ENCODE results near the gene ARHGAP44.

Gene ARHGAP44

DNA sequence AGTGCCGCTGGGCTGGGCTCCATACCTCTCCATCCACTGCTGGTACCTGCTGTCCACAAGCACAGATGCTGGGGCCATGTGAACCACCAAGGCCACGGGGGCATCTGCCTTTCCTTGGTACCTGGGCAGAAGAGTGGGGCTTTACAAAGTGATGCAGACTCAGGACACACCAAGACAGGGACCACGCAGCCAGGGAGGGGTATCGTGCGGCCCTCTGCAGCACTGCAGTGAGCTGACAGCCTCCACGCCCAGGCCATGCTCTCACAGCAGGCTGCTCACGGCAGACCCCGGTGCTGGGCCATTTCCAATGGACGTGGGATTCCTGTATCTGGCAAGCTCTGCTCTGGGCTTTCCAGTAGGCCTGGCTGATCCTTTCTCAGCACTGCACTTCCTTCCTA, 214.2 kb downstream of the ARHGAP44 start:
- in situ Hi-C loops (cut with HindIII; ENCODE audit: low sequenced_read_pairs): no loop called here
- TF ChIP-seq, protein P1, sequence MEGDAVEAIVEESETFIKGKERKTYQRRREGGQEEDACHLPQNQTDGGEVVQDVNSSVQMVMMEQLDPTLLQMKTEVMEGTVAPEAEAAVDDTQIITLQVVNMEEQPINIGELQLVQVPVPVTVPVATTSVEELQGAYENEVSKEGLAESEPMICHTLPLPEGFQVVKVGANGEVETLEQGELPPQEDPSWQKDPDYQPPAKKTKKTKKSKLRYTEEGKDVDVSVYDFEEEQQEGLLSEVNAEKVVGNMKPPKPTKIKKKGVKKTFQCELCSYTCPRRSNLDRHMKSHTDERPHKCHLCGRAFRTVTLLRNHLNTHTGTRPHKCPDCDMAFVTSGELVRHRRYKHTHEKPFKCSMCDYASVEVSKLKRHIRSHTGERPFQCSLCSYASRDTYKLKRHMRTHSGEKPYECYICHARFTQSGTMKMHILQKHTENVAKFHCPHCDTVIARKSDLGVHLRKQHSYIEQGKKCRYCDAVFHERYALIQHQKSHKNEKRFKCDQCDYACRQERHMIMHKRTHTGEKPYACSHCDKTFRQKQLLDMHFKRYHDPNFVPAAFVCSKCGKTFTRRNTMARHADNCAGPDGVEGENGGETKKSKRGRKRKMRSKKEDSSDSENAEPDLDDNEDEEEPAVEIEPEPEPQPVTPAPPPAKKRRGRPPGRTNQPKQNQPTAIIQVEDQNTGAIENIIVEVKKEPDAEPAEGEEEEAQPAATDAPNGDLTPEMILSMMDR (IDR thresholded peaks at IDR 0.05; ENCODE audit: low read depth, low read length, missing control alignments): no peak
- no peak for DNase-seq (ENCODE audit: low read depth)
- H3K4me3 ChIP-seq (ENCODE audit: low read depth, low read length): no peak overlapping the region

DNA sequence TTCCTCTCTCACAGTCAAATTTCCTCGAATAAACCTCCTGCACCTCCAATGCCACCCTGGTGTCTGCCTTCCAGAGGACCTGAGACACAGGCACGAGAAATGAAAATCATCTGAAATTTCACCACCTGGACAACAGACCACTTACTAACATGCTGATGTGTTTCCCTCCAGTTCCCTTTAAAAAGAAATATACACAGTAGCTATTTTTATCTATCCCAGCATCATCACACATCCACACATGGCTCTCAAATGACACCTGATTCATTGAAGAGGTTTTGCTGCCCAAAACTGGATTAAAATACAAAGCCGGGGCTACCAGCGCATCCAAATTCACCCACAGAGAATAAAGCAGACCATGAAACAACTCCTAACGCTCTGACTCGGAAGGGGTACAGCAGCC, 214.6 kb downstream of the ARHGAP44 start:
- H3K4me3 ChIP-seq (ENCODE audit: low read depth, low read length): no peak overlapping the region
- in situ Hi-C loops (cut with HindIII; ENCODE audit: low sequenced_read_pairs): no loop called here
- DNase-seq (ENCODE audit: low read depth): no peak
- TF ChIP-seq, protein P1 (IDR thresholded peaks at IDR 0.05; ENCODE audit: low read depth, low read length, missing control alignments): no peak

DNA sequence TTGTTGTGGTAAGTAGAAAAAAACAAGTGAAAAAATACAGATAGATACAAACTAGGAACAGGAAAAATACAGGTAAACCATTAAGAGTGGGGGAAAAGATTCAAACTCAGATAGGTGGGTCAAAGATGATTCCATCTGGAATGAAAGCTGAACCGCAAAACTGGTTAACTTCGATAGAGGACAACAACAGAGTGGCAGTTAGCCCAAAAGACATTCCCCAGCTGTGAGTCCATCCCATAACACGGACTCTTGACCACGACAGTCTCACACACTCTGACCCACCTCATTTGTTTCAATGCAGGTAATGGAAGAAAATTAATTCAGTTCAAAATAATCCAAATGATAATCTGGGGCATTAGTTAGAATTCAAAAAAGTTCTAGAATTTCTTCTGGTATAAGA, 215.0 kb downstream of the ARHGAP44 start:
- H3K4me3 ChIP-seq (ENCODE audit: low read depth, low read length): no peak overlapping the region
- in situ Hi-C loops (cut with HindIII; ENCODE audit: low sequenced_read_pairs): no loop called here
- TF ChIP-seq, protein P1 (IDR thresholded peaks at IDR 0.05; ENCODE audit: low read depth, low read length, missing control alignments): no peak
- DNase-seq (ENCODE audit: low read depth): no peak

GRCh38 chr17:13005530-13005929, 216.2 kb downstream of the ARHGAP44 start:
- TF ChIP-seq, protein P1 (IDR thresholded peaks at IDR 0.05; ENCODE audit: low read depth, low read length, missing control alignments): no peak
- in situ Hi-C loops (cut with HindIII; ENCODE audit: low sequenced_read_pairs): no loop called here
- H3K4me3 ChIP-seq (ENCODE audit: low read depth, low read length): no peak overlapping the region
- no peak for DNase-seq (ENCODE audit: low read depth)

DNA sequence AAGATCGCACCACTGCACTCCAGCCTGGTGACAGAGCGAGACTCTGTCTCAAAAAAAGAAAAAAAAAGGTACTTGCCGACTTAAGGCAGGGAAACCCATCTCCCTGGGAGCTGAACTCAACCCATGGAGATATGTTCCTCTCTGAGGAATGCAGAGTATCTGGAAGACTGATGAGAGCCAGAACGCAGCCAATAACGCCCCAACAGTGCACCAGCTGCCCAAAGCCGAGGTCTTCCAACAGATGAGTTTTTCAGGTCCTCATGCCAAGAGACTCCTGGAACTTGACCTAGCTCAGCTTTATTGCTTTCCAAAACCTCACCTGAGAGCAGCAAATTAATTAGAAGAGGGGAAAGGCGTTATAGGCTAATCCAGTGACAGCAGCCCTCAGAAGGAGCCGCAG, 219.2 kb downstream of the ARHGAP44 start:
- no peak overlapping the region for H3K4me3 ChIP-seq (ENCODE audit: low read depth, low read length)
- in situ Hi-C loops (cut with HindIII; ENCODE audit: low sequenced_read_pairs): no loop called here
- TF ChIP-seq, protein P1 (IDR thresholded peaks at IDR 0.05; ENCODE audit: low read depth, low read length, missing control alignments): no peak
- no peak for DNase-seq (ENCODE audit: low read depth)

GRCh38 chr17:13010959-13011358, 221.7 kb downstream of the ARHGAP44 start:
- in situ Hi-C loops (cut with HindIII; ENCODE audit: low sequenced_read_pairs): no loop called here
- no peak for DNase-seq (ENCODE audit: low read depth)
- H3K4me3 ChIP-seq (ENCODE audit: low read depth, low read length): no peak overlapping the region
- TF ChIP-seq, protein P1 (IDR thresholded peaks at IDR 0.05; ENCODE audit: low read depth, low read length, missing control alignments): no peak

DNA sequence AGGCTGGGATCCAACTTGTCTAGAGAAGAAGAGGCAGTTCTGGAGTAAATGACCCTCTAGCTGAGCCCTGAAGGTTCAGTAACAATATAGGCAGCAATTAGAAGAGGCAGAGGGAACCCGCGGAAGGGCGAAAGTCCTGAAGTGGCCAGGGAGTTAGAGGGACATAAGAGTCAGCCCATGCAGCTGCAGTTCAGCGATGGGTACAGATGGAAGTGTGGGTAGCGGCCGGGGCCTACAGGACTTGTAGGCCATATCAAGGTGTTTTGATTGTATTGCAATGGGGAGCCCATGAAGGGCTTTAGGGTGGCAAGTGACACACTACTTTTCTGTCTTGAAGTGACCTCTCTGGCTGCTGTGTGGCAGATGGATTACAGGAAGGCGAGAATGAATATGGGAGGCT, 225.5 kb downstream of the ARHGAP44 start:
- H3K4me3 ChIP-seq (ENCODE audit: low read depth, low read length): no peak overlapping the region
- TF ChIP-seq, protein P1 (IDR thresholded peaks at IDR 0.05; ENCODE audit: low read depth, low read length, missing control alignments): no peak
- no peak for DNase-seq (ENCODE audit: low read depth)
- in situ Hi-C loops (cut with HindIII; ENCODE audit: low sequenced_read_pairs): no loop called here

Data from astrocyte of the cerebellum (primary cell).